H1 (cell line): ENCODE measurements around the gene PLVAP. TPM values are rescaled to one million over a fixed set of nuclear protein-coding genes. Genes with fewer than 3 reads are reported as not detected.

Source experiments
- CTCF ChIA-PET: fragments of 300-600 bp; sonication (Branson Sonifier 250); formaldehyde crosslinking; loops from one replicate; lab custom pipeline; 2021; ENCODE audit not compliant: partially characterized antibody; lab: Charles Lee
- POLR2A ChIA-PET: fragments of 300-600 bp; sonication (Branson Sonifier 250); formaldehyde crosslinking; loops from one replicate; lab custom pipeline; 2021; ENCODE audit warnings: inconsistent platforms; ENCODE audit not compliant: partially characterized antibody; lab: Charles Lee
- DNase-seq, 2 experiments: peaks; one replicate each; pipeline versions ENCODE4 v3.0.0 to v3.0.0-alpha.2; 2010 to 2022; ENCODE audit warnings: low spot score in 2 of 2, low read depth in 1 of 2, mixed read lengths in 1 of 2
- FAIRE-seq: peaks from 2 replicates; lab custom pipeline; 2011; peaks lifted over from hg19 to GRCh38; lab: Jason Lieb, UNC
- H2AFZ ChIP-seq: 2 replicates; pipeline ENCODE4 v1.8.1; 2012; ENCODE audit warnings: low read length, inconsistent platforms
- H2AK5ac ChIP-seq: 2 replicates; pipeline ENCODE4 v1.6.1; 2013; ENCODE audit warnings: low read depth, low read length
- H2BK120ac ChIP-seq: replicated peaks from 2 replicates; pipeline ENCODE3; 2013; ENCODE audit warnings: low read depth, low read length, inconsistent platforms
- H2BK12ac ChIP-seq: 2 replicates; pipeline ENCODE4 v1.6.1; 2013; ENCODE audit warnings: low read depth, low read length
- H2BK15ac ChIP-seq: 2 replicates; pipeline ENCODE4 v1.6.1; 2013; ENCODE audit warnings: low read length
- H2BK20ac ChIP-seq: 2 replicates; pipeline ENCODE4 v1.6.1; 2013; ENCODE audit warnings: low read length
- H2BK5ac ChIP-seq: 2 replicates; pipeline ENCODE4 v1.6.1; 2013; ENCODE audit warnings: low read depth, low read length
- H3K14ac ChIP-seq: 2 replicates; pipeline ENCODE4 v1.6.1; 2013; ENCODE audit warnings: inconsistent platforms; ENCODE audit not compliant: insufficient read length
- H3K18ac ChIP-seq: 2 replicates; pipeline ENCODE4 v1.6.1; 2013; ENCODE audit warnings: low read length; ENCODE audit errors: extremely low read depth
- H3K23ac ChIP-seq: 2 replicates; pipeline ENCODE4 v1.6.1; 2013; ENCODE audit warnings: inconsistent platforms; ENCODE audit not compliant: insufficient read length
- H3K23me2 ChIP-seq: 2 replicates; pipeline ENCODE4 v1.6.1; 2013; ENCODE audit warnings: low read depth, low read length
- H3K27ac ChIP-seq: 2 replicates; pipeline ENCODE4 v1.6.1; 2011; ENCODE audit warnings: low read depth, low read length, inconsistent platforms
- H3K27me3 ChIP-seq, 4 experiments: replicated peaks in 1 of 4; 1 replicate in 1 of 4; 2 replicates in 3 of 4; pipeline versions ENCODE4 v1.6.1 to v1.8.1; 2011 to 2013; ENCODE audit warnings: low read length in 3 of 4, mild to moderate bottlenecking in 3 of 4, inconsistent platforms in 2 of 4, mixed read lengths in 2 of 4, moderate library complexity in 1 of 4; ENCODE audit not compliant: control insufficient read depth in 3 of 4, insufficient read depth in 3 of 4; ENCODE audit errors: extremely low read depth in 1 of 4
- H3K36me3 ChIP-seq, 4 experiments: 2 replicates each; pipeline versions ENCODE4 v1.6.1 to v1.8.1; 2011 to 2013; ENCODE audit warnings: mild to moderate bottlenecking in 4 of 4, low read length in 3 of 4, moderate library complexity in 2 of 4, control low read depth in 1 of 4, inconsistent platforms in 1 of 4; ENCODE audit not compliant: insufficient read depth in 4 of 4, control insufficient read depth in 2 of 4
- H3K4ac ChIP-seq: replicated peaks from 2 replicates; pipeline ENCODE3; 2013; ENCODE audit warnings: low read length, low read depth, mixed read lengths, inconsistent platforms; ENCODE audit not compliant: insufficient read length
- H3K4me1 ChIP-seq, 4 experiments: replicated peaks in 1 of 4; 1 replicate in 1 of 4; 2 replicates in 3 of 4; pipeline versions ENCODE4 v1.6.1 to v1.8.1; 2011 to 2013; ENCODE audit warnings: low read length in 3 of 4, inconsistent platforms in 2 of 4, mixed read lengths in 1 of 4; ENCODE audit not compliant: insufficient read depth in 4 of 4, control insufficient read depth in 3 of 4
- H3K4me2 ChIP-seq, 2 experiments: 2 replicates each; pipeline versions ENCODE4 v1.6.1 to v1.8.1; 2011 to 2013; ENCODE audit warnings: low read depth in 2 of 2, low read length in 2 of 2, control low read depth in 1 of 2, inconsistent platforms in 1 of 2, mild to moderate bottlenecking in 1 of 2; ENCODE audit not compliant: insufficient read depth in 1 of 2
- H3K4me3 ChIP-seq, 4 experiments: fragments of 200-600, 300-600 bp in 1 of 4; sonication (generic), shearing (Covaris generic), sonication (Bioruptor Twin) in 1 of 4; 2 replicates each; pipeline versions ENCODE4 v1.5.1 to v1.8.1; 2011 to 2016; ENCODE audit warnings: low read length in 4 of 4, low read depth in 3 of 4, control low read depth in 2 of 4, inconsistent platforms in 2 of 4, mild to moderate bottlenecking in 2 of 4, mixed read lengths in 1 of 4, moderate library complexity in 1 of 4; ENCODE audit not compliant: insufficient read depth in 2 of 4; ENCODE audit errors: extremely low read depth in 1 of 4
- H3K56ac ChIP-seq: replicated peaks from 2 replicates; pipeline ENCODE3; 2013; ENCODE audit warnings: low read depth, mild to moderate bottlenecking, mixed read lengths, low read length, inconsistent platforms; ENCODE audit not compliant: insufficient read length
- H3K79me1 ChIP-seq: 2 replicates; pipeline ENCODE4 v1.6.1; 2013; ENCODE audit warnings: low read depth, low read length, control low read depth
- H3K79me2 ChIP-seq, 2 experiments: 2 replicates each; pipeline versions ENCODE4 v1.6.1 to v1.8.1; 2012 to 2013; ENCODE audit warnings: low read length in 2 of 2, mild to moderate bottlenecking in 2 of 2, inconsistent platforms in 1 of 2; ENCODE audit not compliant: insufficient read depth in 2 of 2, control insufficient read depth in 1 of 2
- H3K9ac ChIP-seq, 4 experiments: replicated peaks in 1 of 4; 1 replicate in 1 of 4; 2 replicates in 3 of 4; pipeline versions ENCODE4 v1.6.1 to v1.8.1; 2011 to 2013; ENCODE audit warnings: low read depth in 3 of 4, low read length in 3 of 4, control low read depth in 2 of 4, mild to moderate bottlenecking in 2 of 4, moderate library complexity in 2 of 4, inconsistent platforms in 1 of 4; ENCODE audit errors: extremely low read depth in 1 of 4
- H3K9me3 ChIP-seq, 2 experiments: 2 replicates each; pipeline versions ENCODE4 v1.6.1 to v1.8.1; 2012 to 2013; ENCODE audit warnings: mild to moderate bottlenecking in 2 of 2, moderate library complexity in 2 of 2, control low read depth in 1 of 2, inconsistent platforms in 1 of 2, low read depth in 1 of 2, low read length in 1 of 2, mixed read lengths in 1 of 2; ENCODE audit not compliant: insufficient read depth in 2 of 2
- H4K20me1 ChIP-seq, 2 experiments: replicated peaks in 1 of 2; 2 replicates each; pipeline versions ENCODE3 to v1.8.1; 2011 to 2013; ENCODE audit warnings: inconsistent platforms in 2 of 2, low read length in 2 of 2, mild to moderate bottlenecking in 1 of 2; ENCODE audit not compliant: insufficient read depth in 2 of 2, control insufficient read depth in 1 of 2
- H4K5ac ChIP-seq: 2 replicates; pipeline ENCODE4 v1.6.1; 2013; ENCODE audit warnings: low read length, low read depth, mixed read lengths, inconsistent platforms; ENCODE audit not compliant: insufficient read length
- H4K8ac ChIP-seq: 2 replicates; pipeline ENCODE4 v1.8.0; 2013; ENCODE audit warnings: mild to moderate bottlenecking, moderate library complexity, low read length, inconsistent platforms; ENCODE audit not compliant: insufficient read depth; ENCODE audit errors: extremely low read depth
- H4K91ac ChIP-seq: replicated peaks from 2 replicates; pipeline ENCODE3; 2013; ENCODE audit warnings: low read length, mixed read lengths, inconsistent platforms; ENCODE audit not compliant: insufficient read length
- BRCA1 ChIP-seq: IDR thresholded peaks from 2 replicates; pipeline ENCODE4 v1.6.1; 2012; ENCODE audit warnings: low read depth, low read length, improper control_type of control experiment
- CEBPB ChIP-seq: IDR thresholded peaks from 2 replicates; pipeline ENCODE4 v1.6.1; 2012; ENCODE audit warnings: low read depth, low read length
- HDAC2 ChIP-seq, 2 experiments: fragments of 300-600 bp in 1 of 2; sonication (generic) in 1 of 2; IDR thresholded peaks; 2 replicates each; pipeline ENCODE4 v1.6.1; 2011 to 2012; ENCODE audit warnings: low read depth in 2 of 2, low read length in 2 of 2, mild to moderate bottlenecking in 2 of 2, moderate library complexity in 2 of 2, borderline replicate concordance in 1 of 2, inconsistent platforms in 1 of 2
- JUN ChIP-seq: IDR thresholded peaks from 2 replicates; pipeline ENCODE4 v1.6.1; 2011; ENCODE audit warnings: low read depth, mild to moderate bottlenecking, improper control_type of control experiment, low read length
- NRF1 ChIP-seq: IDR thresholded peaks from 2 replicates; pipeline ENCODE4 v1.6.1; 2011; ENCODE audit warnings: mild to moderate bottlenecking, low read depth, low read length, improper control_type of control experiment
- PHF8 ChIP-seq: fragments of 200-600 bp; sonication (generic); conservative IDR thresholded peaks from 2 replicates; pipeline ENCODE4 v1.7.1; 2012; ENCODE audit warnings: low read depth, mild to moderate bottlenecking, inconsistent platforms, low read length, moderate library complexity
- POLR2A ChIP-seq, 2 experiments: IDR thresholded peaks; 1 replicate in 1 of 2; 2 replicates in 1 of 2; pipeline ENCODE4 v1.6.1; 2011; ENCODE audit warnings: low read depth in 2 of 2, low read length in 2 of 2, mild to moderate bottlenecking in 2 of 2; ENCODE audit errors: control extremely low read depth in 1 of 2
- POU5F1 ChIP-seq: IDR thresholded peaks from 2 replicates; pipeline ENCODE4 v1.6.1; 2011; ENCODE audit warnings: low read depth, mild to moderate bottlenecking, low read length, moderate library complexity
- RXRA ChIP-seq: IDR thresholded peaks from 2 replicates; pipeline ENCODE4 v1.6.1; 2011; ENCODE audit warnings: low read depth, mild to moderate bottlenecking, low read length, moderate library complexity; ENCODE audit not compliant: insufficient read depth
- SIRT6 ChIP-seq: IDR thresholded peaks from one replicate; pipeline ENCODE4 v1.7.1; 2012; ENCODE audit warnings: low read length, inconsistent platforms
- SP2 ChIP-seq: IDR thresholded peaks from 2 replicates; pipeline ENCODE4 v1.6.1; 2012; ENCODE audit warnings: mild to moderate bottlenecking, low read length, inconsistent platforms
- ZNF274 ChIP-seq: IDR thresholded peaks from 2 replicates; pipeline ENCODE4 v1.7.0; 2012; ENCODE audit warnings: low read length, borderline replicate concordance; ENCODE audit errors: extremely low read depth
- WGBS, 2 experiments: shearing (Covaris generic) in 1 of 2; methylation state at CpG; one replicate each; pipeline versions ENCODE4 v1.1.6 to v1.1.7; 2013 to 2015; ENCODE audit warnings: low lambda C conversion rate in 2 of 2, mixed read lengths in 2 of 2, inconsistent platforms in 1 of 2, low coverage in 1 of 2, missing lambda C conversion rate in 1 of 2; ENCODE audit not compliant: insufficient replicate concordance in 2 of 2, insufficient coverage in 1 of 2, insufficient read length in 1 of 2; ENCODE audit errors: extremely low coverage in 1 of 2, missing lambda C conversion rate in 1 of 2; 5-methylcytosine and 5-hydroxymethylcytosine counted together
- polyA plus RNA-seq, 7 experiments: library from polyadenylated mRNA; depleted of rRNA in 3 of 7; stranded (reverse) in 5 of 7; unstranded in 2 of 7; fragments of >200 nt in 5 of 7; fragments of 200-250 nt in 2 of 7; gene quantifications; 1 replicate in 5 of 7; 2 replicates in 1 of 7; 4 replicates in 1 of 7; pipeline versions ENCODE4 v1.2.1 to v1.2.3, GENCODE V29; 2011 to 2013; ENCODE audit warnings: missing spikeins in 2 of 7, mixed read lengths in 2 of 7
- total RNA-seq: library from RNA; stranded (reverse); fragmentation: NEBNext Ultra II Directional; extraction: Animal tissue kit (Norgen Biotek cat#: 25700); gene quantifications from 2 replicates; pipeline ENCODE4 v1.2.1, GENCODE V29; 2021

The PLVAP gene
- total and polyA plus RNA-seq, 2 of the 8 experiments (the other 6 are each of a cell fraction or from before 2014, with no cell fraction given) = 0.32 TPM; not detected in 1

GRCh38 chr19:17309198-17309964, 67.8 kb downstream of the PLVAP start, which contains the start of gene DDA1:
Gene DDA1, plus strand, starts transcription at chr19:17309563. Its CDS starts 92 bp downstream, at chr19:17309655.
- CTCF ChIA-PET = interaction anchor here (0.8 to 2.4 kb wide), 13 partner anchors 8 to 211 kb away, joined by 3 to 13 read pairs (median 3); partner anchors contain the start of gene USE1
- 1% methylated on average over 46 of the region's 46 CpGs; no CpG with 5 or more reads in 1 of the 2 experiments for WGBS, 2 experiments
- H3K27ac ChIP-seq = peak within 1 kb of the TSS; percentile 27; the same call in 1 of the 2 replicates
- no peak for TF ChIP-seq NRF1
- peak; percentile 68 for TF ChIP-seq PHF8
- TF ChIP-seq SP2 = peak; percentile 85
- TF ChIP-seq HDAC2 (IDR thresholded peaks at IDR 0.05; ENCODE audit: borderline replicate concordance in 1 of 2, low read depth in 2 of 2, low read length in 2 of 2) = no peak
- TF ChIP-seq JUN = no peak
- no peak for TF ChIP-seq ZNF274
- peak; percentile 16; the same call in 1 of the 2 replicates for TF ChIP-seq CEBPB
- TF ChIP-seq RXRA = no peak
- no peak for TF ChIP-seq BRCA1
- no peak for TF ChIP-seq SIRT6
- peak in 1 of 2 experiments; percentile 82; a peak in 2 of 3 replicates for TF ChIP-seq POLR2A (IDR thresholded peaks at IDR 0.05; ENCODE audit: control extremely low read depth in 1 of 2, low read depth in 2 of 2, low read length in 2 of 2)
- TF ChIP-seq POU5F1 = no peak

More at GRCh38 chr19:17309198-17309964, 67.8 kb downstream of the PLVAP start, which contains the start of gene DDA1:
- Histone ChIP-seq H3K79me2 (peaks cover 8 to 36% of the 10 kb centered on the region in 2 experiments; a peak in 3 of 4 replicates), H3K4ac (peak within 1 kb of the TSS; percentile 50), H3K9ac (peak within 1 kb of the TSS; percentile 55 to 71 (median 65)), H3K79me1 (peaks cover 21% of the 10 kb centered on the region), H3K27me3 (no peaks in the 10 kb centered on the region), H3K4me2 (peak within 1 kb of the TSS; percentile 72 to 82), H3K4me3 (peak within 1 kb of the TSS; percentile 76 to 92 (median 80)), H3K23me2 (peaks cover 9% of the 10 kb centered on the region), H2BK20ac (no peak within 1 kb of the TSS), H4K20me1 (peaks cover 0 to 14% of the 10 kb centered on the region in 2 experiments), H3K4me1 (peaks cover 5 to 14% (median 7%) of the 10 kb centered on the region in 4 experiments; a peak in 6 of 7 replicates), H2AK5ac (no peak within 1 kb of the TSS; the same call in 1 of the 2 replicates), H2BK120ac (no peak within 1 kb of the TSS), H3K14ac (no peak within 1 kb of the TSS), H3K23ac (no peak within 1 kb of the TSS), H3K36me3 (peaks cover under 1 to 7% (median 4%) of the 10 kb centered on the region in 4 experiments), H3K9me3 (no peaks in the 10 kb centered on the region), H4K5ac (peak within 1 kb of the TSS; percentile 45), H2AFZ (no peak within 1 kb of the TSS), H2BK15ac (no peak within 1 kb of the TSS), H4K8ac (peak within 1 kb of the TSS; percentile 93), H2BK12ac (0 out of 2 replicates have a peak within 1 kb of the TSS, but pooled peaks have one; percentile 12), H3K18ac (peak within 1 kb of the TSS; percentile 78), H4K91ac (peak within 1 kb of the TSS; percentile 63), H2BK5ac (peak within 1 kb of the TSS; percentile 84), H3K56ac (peak within 1 kb of the TSS; percentile 70)
- peak; percentile 96 for FAIRE-seq
- peak; percentile 95 to 99 for DNase-seq
- POLR2A ChIA-PET = interaction anchor here (0.7 to 18.5 kb wide), 16 partner anchors 9 to 129 kb away, joined by 3 to 329 read pairs (median 3); partner anchors contain the start of genes ANO8, BABAM1, CCDC194 and USE1
